PC-9 (cell line): ENCODE results near the gene APOL6. TPM values are rescaled to one million over a fixed set of nuclear protein-coding genes. Genes with fewer than 3 reads are reported as not detected.

Experiments
- BruUV-seq: library from RNA; stranded (reverse); fragments of 400-500 nt; replicated peaks from 2 replicates; lab custom pipeline; 2021; lab: Mats Ljungman, UMichigan
- CTCF ChIA-PET: fragments of 300-600 bp; sonication (Branson Sonifier 250); formaldehyde crosslinking; loops from one replicate; lab custom pipeline; 2022; ENCODE audit warnings: antibody characterized with exemption; lab: Charles Lee
- POLR2A ChIA-PET: fragments of 300-600 bp; sonication (Branson Sonifier 250); formaldehyde crosslinking; loops from one replicate; lab custom pipeline; 2022; ENCODE audit warnings: antibody characterized with exemption; ENCODE audit not compliant: unreplicated experiment; lab: Charles Lee
- DNase-seq, 2 experiments: peaks; one replicate each; pipeline versions ENCODE4 v3.0.0 to v3.0.0-alpha.2; 2015 to 2022; ENCODE audit warnings: mixed read lengths in 1 of 2
- H2AFZ ChIP-seq: fragments of 200-600 bp; sonication (generic); 2 replicates; pipeline ENCODE4 v1.8.1; 2017; ENCODE audit warnings: antibody characterized with exemption
- H3F3A ChIP-seq: fragments of 200-600 bp; sonication (generic); 2 replicates; pipeline ENCODE4 v1.8.1; 2017; ENCODE audit warnings: antibody characterized with exemption, mild to moderate bottlenecking, low read depth; ENCODE audit not compliant: insufficient read depth
- H3K27ac ChIP-seq: fragments of 200-600 bp; sonication (generic); 2 replicates; pipeline ENCODE4 v1.6.1; 2016; ENCODE audit warnings: mixed run types
- H3K27me3 ChIP-seq: fragments of 200-600 bp; sonication (generic); 2 replicates; pipeline ENCODE4 v1.6.1; 2016; ENCODE audit warnings: low read depth, mixed run types; ENCODE audit not compliant: insufficient read depth
- H3K36me3 ChIP-seq: fragments of 200-600 bp; sonication (generic); 2 replicates; pipeline ENCODE4 v1.6.1; 2016; ENCODE audit warnings: low read depth, mixed run types
- H3K4me1 ChIP-seq: fragments of 200-600 bp; sonication (generic); replicated peaks from 2 replicates; pipeline ENCODE4 v1.6.1; 2016; ENCODE audit warnings: mixed run types; ENCODE audit not compliant: insufficient read depth
- H3K4me2 ChIP-seq: fragments of 200-600 bp; sonication (generic); 2 replicates; pipeline ENCODE4 v1.6.1; 2017; ENCODE audit warnings: mixed run types
- H3K4me3 ChIP-seq: fragments of 200-600 bp; sonication (generic); 2 replicates; pipeline ENCODE4 v1.6.1; 2016; ENCODE audit warnings: mixed run types
- H3K79me2 ChIP-seq: fragments of 200-600 bp; sonication (generic); 2 replicates; pipeline ENCODE4 v1.6.1; 2017; ENCODE audit warnings: low read depth, mixed run types
- H3K9me2 ChIP-seq: fragments of 200-600 bp; sonication (generic); 2 replicates; pipeline ENCODE4 v1.8.1; 2017; ENCODE audit warnings: mild to moderate bottlenecking; ENCODE audit not compliant: insufficient read depth
- H3K9me3 ChIP-seq: fragments of 200-600 bp; sonication (generic); 2 replicates; pipeline ENCODE4 v1.8.1; 2016; ENCODE audit warnings: low read depth; ENCODE audit not compliant: insufficient read depth
- H4K20me1 ChIP-seq: fragments of 200-600 bp; sonication (generic); 2 replicates; pipeline ENCODE4 v1.8.1; 2017; ENCODE audit not compliant: insufficient read depth
- EZH2 ChIP-seq: fragments of 200-600 bp; sonication (generic); IDR thresholded peaks from 2 replicates; pipeline ENCODE4 v1.8.0; 2017; ENCODE audit warnings: antibody characterized with exemption, low read depth
- intact Hi-C: fragments of 100-400 bp; cut with micrococcal nuclease; formaldehyde crosslinking; loops from one replicate; pipeline ENCODE4 v1.10.0; 2022; ENCODE audit not compliant: unreplicated experiment
- total RNA-seq: library from RNA; stranded (reverse); gene quantifications from 2 replicates; pipeline ENCODE4 v1.2.3, GENCODE V29; 2021
- TF ChIP-seq, protein P1 (sequence below): fragments of 200-600 bp; sonication (generic); conservative IDR thresholded peaks from 2 replicates; pipeline ENCODE4 v1.6.1; 2017; ENCODE audit warnings: mixed run types, antibody characterized with exemption, mild to moderate bottlenecking, moderate library complexity

APOL6 gene
- total RNA-seq, 1 experiment from 2014 or later = 18.6 TPM

DNA sequence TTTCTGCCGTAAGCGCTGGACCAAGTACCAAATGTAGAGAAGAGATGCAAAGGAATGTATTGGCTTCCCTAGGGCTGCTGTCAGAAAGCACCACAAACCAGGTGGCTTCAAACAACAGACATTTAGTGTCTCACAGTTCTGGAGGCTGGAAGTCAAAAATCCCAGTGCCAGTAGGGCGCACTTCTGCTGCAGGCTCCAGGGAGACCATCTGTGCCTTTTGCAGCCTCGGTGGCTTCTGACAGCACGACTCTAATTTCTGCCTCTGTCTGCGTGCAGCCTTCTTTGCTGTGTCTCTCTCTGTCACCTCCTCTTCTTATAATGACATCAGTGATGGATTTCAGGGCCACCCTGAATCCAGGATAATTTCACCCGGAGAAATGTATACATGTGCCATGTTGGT, 2.8 kb downstream of the APOL6 start:
- Histone ChIP-seq H3K9me3 (peaks cover 10% of the 10 kb centered on the region; the same call in 1 of the 2 replicates), H3K27me3 (no peaks in the 10 kb centered on the region), H3K79me2 (peaks cover 29% of the 10 kb centered on the region), H3K27ac (no peak overlapping the region), H3K36me3 (peaks cover 14% of the 10 kb centered on the region), H4K20me1 (no peaks in the 10 kb centered on the region), H3K4me1 (peaks cover 43% of the 10 kb centered on the region), H3K4me3 (no peak overlapping the region), H2AFZ (no peak overlapping the region), H3K4me2 (no peak overlapping the region), H3K9me2 (no peaks in the 10 kb centered on the region), H3F3A (no peaks in the 10 kb centered on the region; the same call in 1 of the 2 replicates)
- TF ChIP-seq, protein P1, sequence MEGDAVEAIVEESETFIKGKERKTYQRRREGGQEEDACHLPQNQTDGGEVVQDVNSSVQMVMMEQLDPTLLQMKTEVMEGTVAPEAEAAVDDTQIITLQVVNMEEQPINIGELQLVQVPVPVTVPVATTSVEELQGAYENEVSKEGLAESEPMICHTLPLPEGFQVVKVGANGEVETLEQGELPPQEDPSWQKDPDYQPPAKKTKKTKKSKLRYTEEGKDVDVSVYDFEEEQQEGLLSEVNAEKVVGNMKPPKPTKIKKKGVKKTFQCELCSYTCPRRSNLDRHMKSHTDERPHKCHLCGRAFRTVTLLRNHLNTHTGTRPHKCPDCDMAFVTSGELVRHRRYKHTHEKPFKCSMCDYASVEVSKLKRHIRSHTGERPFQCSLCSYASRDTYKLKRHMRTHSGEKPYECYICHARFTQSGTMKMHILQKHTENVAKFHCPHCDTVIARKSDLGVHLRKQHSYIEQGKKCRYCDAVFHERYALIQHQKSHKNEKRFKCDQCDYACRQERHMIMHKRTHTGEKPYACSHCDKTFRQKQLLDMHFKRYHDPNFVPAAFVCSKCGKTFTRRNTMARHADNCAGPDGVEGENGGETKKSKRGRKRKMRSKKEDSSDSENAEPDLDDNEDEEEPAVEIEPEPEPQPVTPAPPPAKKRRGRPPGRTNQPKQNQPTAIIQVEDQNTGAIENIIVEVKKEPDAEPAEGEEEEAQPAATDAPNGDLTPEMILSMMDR = no peak
- TF ChIP-seq EZH2 = no peak
- ChIA-PET POLR2A (no interaction called here), CTCF (no interaction called here)
- no TSS peak for BruUV-seq
- DNase-seq = no peak
- intact Hi-C loops = no loop called here

DNA sequence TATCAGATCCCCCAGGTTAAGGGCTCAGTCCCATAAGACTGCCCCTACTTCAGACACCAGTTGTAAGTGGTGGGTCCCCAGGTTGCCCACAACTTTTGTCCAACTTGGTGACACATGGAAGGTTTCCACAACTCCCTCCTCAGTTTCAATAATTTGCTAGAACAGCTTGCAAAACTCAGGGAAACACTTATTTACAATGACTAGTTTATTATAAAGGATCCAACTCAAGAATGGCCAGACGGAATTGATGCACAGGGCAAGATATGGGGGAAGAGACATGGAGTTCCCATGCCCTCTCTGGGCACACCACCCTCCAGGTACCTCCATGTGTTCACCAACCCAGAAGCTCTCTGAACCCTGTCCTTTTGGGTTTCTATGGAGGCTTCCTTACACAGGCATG, 5.6 kb downstream of the APOL6 start:
- Histone ChIP-seq H3K36me3 (peaks cover 41% of the 10 kb centered on the region), H3K9me2 (no peaks in the 10 kb centered on the region), H3K79me2 (peaks cover 29% of the 10 kb centered on the region), H4K20me1 (no peaks in the 10 kb centered on the region), H3K9me3 (peaks cover 10% of the 10 kb centered on the region; the same call in 1 of the 2 replicates), H3K27ac (no peak overlapping the region), H2AFZ (no peak overlapping the region), H3K4me3 (no peak overlapping the region), H3K27me3 (no peaks in the 10 kb centered on the region), H3K4me2 (no peak overlapping the region), H3K4me1 (peaks cover 35% of the 10 kb centered on the region), H3F3A (peaks cover 12% of the 10 kb centered on the region)
- no peak for DNase-seq
- TF ChIP-seq, protein P1 = no peak
- TF ChIP-seq EZH2 = no peak
- ChIA-PET POLR2A (no interaction called here), CTCF (no interaction called here)
- intact Hi-C loops = no loop called here
- BruUV-seq = no TSS peak

DNA sequence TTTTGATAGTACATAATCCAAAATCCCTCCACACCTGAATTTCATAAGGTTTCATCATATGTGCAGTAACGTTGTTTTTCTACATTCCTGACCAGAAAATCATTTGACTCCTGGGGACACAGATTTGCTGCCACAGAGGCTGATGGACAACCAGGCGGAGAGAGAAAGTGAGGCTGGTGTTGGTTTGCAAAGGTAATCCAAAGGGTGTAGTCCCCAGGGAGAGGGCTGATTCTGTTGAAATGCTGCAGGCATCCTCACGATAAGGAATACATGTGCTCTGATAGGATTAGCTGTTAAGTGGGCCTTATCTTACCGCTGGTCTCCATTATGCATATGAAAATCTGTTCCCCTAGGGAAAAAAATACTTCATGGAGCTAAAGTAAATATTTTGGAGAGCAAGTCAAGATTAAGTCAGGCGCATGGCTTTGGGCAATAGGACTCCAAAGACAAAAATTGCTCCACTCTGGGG, 8.1 kb downstream of the APOL6 start:
- peaks cover 6% of the 10 kb centered on the region; the same call in 1 of the 2 replicates for H3K79me2 ChIP-seq
- ChIA-PET CTCF (interaction anchor here (0.6 kb wide), 1 partner anchor 990 kb away, joined by 4 read pairs; no protein-coding TSS in a partner anchor), POLR2A (interaction anchor here (0.6 kb wide), 1 partner anchor 398 kb away, joined by 7 read pairs; no protein-coding TSS in a partner anchor)
- H3K4me2 ChIP-seq = peak overlapping the region; percentile 6
- H3K9me3 ChIP-seq = peaks cover 10% of the 10 kb centered on the region; the same call in 1 of the 2 replicates
- H2AFZ ChIP-seq = no peak overlapping the region
- intact Hi-C loops = no loop called here
- H3F3A ChIP-seq = peaks cover 12% of the 10 kb centered on the region
- H3K9me2 ChIP-seq = no peaks in the 10 kb centered on the region
- H3K27me3 ChIP-seq = no peaks in the 10 kb centered on the region
- peak overlapping the region; percentile 79 for H3K27ac ChIP-seq
- H3K4me1 ChIP-seq = peaks cover 18% of the 10 kb centered on the region
- no TSS peak for BruUV-seq
- H3K36me3 ChIP-seq = peaks cover 64% of the 10 kb centered on the region
- no peaks in the 10 kb centered on the region for H4K20me1 ChIP-seq
- TF ChIP-seq, protein P1 = no peak
- no peak for TF ChIP-seq EZH2
- peak in 1 of 2 experiments; percentile 69 for DNase-seq
- H3K4me3 ChIP-seq = no peak overlapping the region
